ENCODE measurements around the gene PCDHGC3.

The PCDHGC3 gene

GRCh38 chr5:141524604-141525597 is 49.1 kb downstream of the PCDHGC3 start:
- Histone ChIP-seq H3K9ac (peak overlapping the region in 10 of 11 experiments; percentile 2 to 79 (median 61); a peak in 18 of 22 replicates), H3K4me3 (peak overlapping the region in 2 of 10 experiments; percentile 7 to 21; a peak in 2 of 20 replicates), H3K36me3 (peaks cover 54 to 100% (median 93%) of the 10 kb centered on the region in 11 experiments), H3K4me2 (peak overlapping the region; percentile 39 to 97 (median 68)), H3K27ac (peak overlapping the region in 10 of 11 experiments; percentile 26 to 100 (median 99); a peak in 19 of 22 replicates), H3K4me1 (peaks cover 91 to 100% (median 99%) of the 10 kb centered on the region in 10 experiments), H3K9me3 (replicated peaks in 1 of 11) (no peaks in the 10 kb centered on the region), H3K27me3 (no peaks in the 10 kb centered on the region), H4K20me1 (peaks cover 0 to 8% (median 0%) of the 10 kb centered on the region in 11 experiments; a peak in 2 of 22 replicates)
- TF ChIP-seq Cebpa-rat (IDR thresholded peaks at IDR 0.05): no peak

GRCh38 chr5:141525653-141526052 is 49.9 kb downstream of the PCDHGC3 start:
- Histone ChIP-seq H3K4me2 (peak overlapping the region in 10 of 11 experiments; percentile 43 to 97 (median 70); a peak in 20 of 22 replicates), H3K4me3 (0 out of 20 replicates have a peak overlapping the region, but pooled peaks of 1 of the 10 experiments have one; percentile 13), H3K4me1 (peaks cover 91 to 100% (median 99%) of the 10 kb centered on the region in 10 experiments), H3K9me3 (replicated peaks in 1 of 11) (no peaks in the 10 kb centered on the region), H4K20me1 (peaks cover 0 to 13% (median 0%) of the 10 kb centered on the region in 11 experiments; a peak in 2 of 22 replicates), H3K9ac (peak overlapping the region in 10 of 11 experiments; percentile 33 to 79 (median 61); a peak in 17 of 22 replicates), H3K27me3 (no peaks in the 10 kb centered on the region), H3K27ac (peak overlapping the region in 10 of 11 experiments; percentile 26 to 100 (median 99); a peak in 19 of 22 replicates), H3K36me3 (peaks cover 54 to 100% (median 93%) of the 10 kb centered on the region in 11 experiments)
- no peak for TF ChIP-seq Cebpa-rat (IDR thresholded peaks at IDR 0.05)

- TF ChIP-seq Cebpa-rat (IDR thresholded peaks at IDR 0.05): no peak
- no peaks in the 10 kb centered on the region for H3K9me3 ChIP-seq (replicated peaks in 1 of 11)
- peaks cover 0 to 14% (median 0%) of the 10 kb centered on the region in 11 experiments; a peak in 3 of 22 replicates for H4K20me1 ChIP-seq
- H3K27ac ChIP-seq: peak overlapping the region in 7 of 11 experiments; percentile 47 to 100 (median 67); a peak in 13 of 22 replicates
- H3K4me1 ChIP-seq: peaks cover 86 to 100% (median 98%) of the 10 kb centered on the region in 10 experiments
- peaks cover 70 to 100% (median 95%) of the 10 kb centered on the region in 11 experiments for H3K36me3 ChIP-seq
- H3K9ac ChIP-seq: peak overlapping the region in 3 of 11 experiments; percentile 3 to 59 (median 39); a peak in 4 of 22 replicates
- H3K4me3 ChIP-seq: no peak overlapping the region
- peak overlapping the region in 10 of 11 experiments; percentile 0 to 97 (median 66); a peak in 16 of 22 replicates for H3K4me2 ChIP-seq
- no peaks in the 10 kb centered on the region for H3K27me3 ChIP-seq
Observed at GRCh38 chr5:141527426-141527825, 51.7 kb downstream of the PCDHGC3 start.

Data from BLaER1 treated with 17β-estradiol and CSF1 and Interleukin-3, amounts not matched to agents 10 nM and 100 nM (cell line).